A673 (cell line): ENCODE data around the gene WDR7. TPM values are rescaled to one million over a fixed set of nuclear protein-coding genes. Genes with fewer than 3 reads are reported as not detected.

ENCODE experiments used
- BruUV-seq: library from RNA; stranded (reverse); fragments of 400-500 nt; replicated peaks from 2 replicates; lab custom pipeline; 2021; lab: Mats Ljungman, UMichigan
- CTCF ChIA-PET: fragments of 300-600 bp; sonication (Branson Sonifier 250); formaldehyde crosslinking; loops from one replicate; lab custom pipeline; 2022; ENCODE audit warnings: antibody characterized with exemption; lab: Charles Lee
- POLR2A ChIA-PET: fragments of 300-600 bp; sonication (Branson Sonifier 250); formaldehyde crosslinking; loops from one replicate; lab custom pipeline; 2022; ENCODE audit warnings: antibody characterized with exemption; ENCODE audit not compliant: low non-redundant PET; lab: Charles Lee
- DNase-seq: peaks from one replicate; pipeline ENCODE4 v3.0.0-alpha.2; 2015; ENCODE audit warnings: low spot score
- H3K27ac ChIP-seq: fragments of 200-600 bp; sonication (generic); 2 replicates; pipeline ENCODE4 v1.5.1; 2016; ENCODE audit warnings: mixed run types, low read depth, mild to moderate bottlenecking, mixed read lengths, antibody characterized with exemption, low read length; ENCODE audit not compliant: poor library complexity, severe bottlenecking
- H3K27me3 ChIP-seq: fragments of 200-600 bp; sonication (generic); replicated peaks from 2 replicates; pipeline ENCODE4 v1.6.1; 2017; ENCODE audit warnings: mixed run types, low read depth, mild to moderate bottlenecking, mixed read lengths, antibody characterized with exemption, low read length; ENCODE audit not compliant: insufficient read depth, poor library complexity
- H3K36me3 ChIP-seq: fragments of 200-600 bp; sonication (generic); 2 replicates; pipeline ENCODE4 v1.6.1; 2016; ENCODE audit warnings: mixed run types, mild to moderate bottlenecking, mixed read lengths, antibody characterized with exemption, low read length; ENCODE audit not compliant: insufficient read depth, poor library complexity, severe bottlenecking
- H3K4me1 ChIP-seq: fragments of 200-600 bp; sonication (generic); 2 replicates; pipeline ENCODE4 v1.6.1; 2017; ENCODE audit warnings: mixed run types, mild to moderate bottlenecking, mixed read lengths, antibody characterized with exemption, low read length; ENCODE audit not compliant: insufficient read depth, poor library complexity, severe bottlenecking
- H3K4me3 ChIP-seq: fragments of 200-600 bp; sonication (generic); 2 replicates; pipeline ENCODE4 v1.5.1; 2016; ENCODE audit warnings: low read depth, mixed run types, mild to moderate bottlenecking, mixed read lengths, low read length; ENCODE audit not compliant: poor library complexity, severe bottlenecking
- H3K9me3 ChIP-seq: fragments of 200-600 bp; sonication (generic); 2 replicates; pipeline ENCODE4 v1.6.1; 2016; ENCODE audit warnings: mixed run types, low read depth, mild to moderate bottlenecking, mixed read lengths, antibody characterized with exemption, low read length; ENCODE audit not compliant: poor library complexity, severe bottlenecking
- EZH2 ChIP-seq: fragments of 200-600 bp; sonication (generic); IDR thresholded peaks from 2 replicates; pipeline ENCODE4 v1.6.1; 2017; ENCODE audit warnings: borderline replicate concordance, low read depth, mild to moderate bottlenecking, mixed read lengths, antibody characterized with exemption, low read length; ENCODE audit not compliant: poor library complexity, severe bottlenecking
- intact Hi-C: fragments of 100-400 bp; cut with micrococcal nuclease; formaldehyde crosslinking; loops from one replicate; pipeline ENCODE4 v1.10.0; 2022; ENCODE audit not compliant: unreplicated experiment
- total RNA-seq: library from RNA; stranded (reverse); gene quantifications from 2 replicates; pipeline ENCODE4 v1.2.3, GENCODE V29; 2021
- TF ChIP-seq, protein P1 (sequence below): fragments of 300-800, 200-600 bp; sonication (generic); conservative IDR thresholded peaks from 2 replicates; pipeline ENCODE4 v1.5.1; 2017; ENCODE audit warnings: low read depth, mild to moderate bottlenecking, antibody characterized with exemption, low read length, moderate library complexity, mixed read lengths

The WDR7 gene
- total RNA-seq, 1 experiment from 2014 or later: 21.2 TPM

DNA sequence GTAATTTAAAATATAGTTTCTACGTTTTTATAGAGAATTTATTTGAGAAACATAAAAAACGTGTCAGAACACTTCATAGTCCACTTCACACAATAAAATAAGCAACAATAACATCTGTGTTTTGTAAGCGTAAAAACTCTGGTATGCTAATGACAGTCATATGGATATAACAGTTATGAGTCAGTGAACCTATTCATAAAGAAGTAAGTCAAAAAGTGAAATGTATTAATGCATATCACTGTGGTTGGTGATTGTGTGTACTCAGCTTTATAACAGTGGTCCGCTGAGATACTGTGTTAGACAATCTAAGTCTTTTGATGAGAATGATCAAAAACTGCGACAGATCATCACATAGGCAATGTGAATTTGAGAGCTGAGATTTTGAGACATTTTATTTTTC, 153.2 kb downstream of the WDR7 start:
- H3K4me3 ChIP-seq: no peak overlapping the region
- CTCF ChIA-PET: no interaction called here
- TF ChIP-seq, protein P1, sequence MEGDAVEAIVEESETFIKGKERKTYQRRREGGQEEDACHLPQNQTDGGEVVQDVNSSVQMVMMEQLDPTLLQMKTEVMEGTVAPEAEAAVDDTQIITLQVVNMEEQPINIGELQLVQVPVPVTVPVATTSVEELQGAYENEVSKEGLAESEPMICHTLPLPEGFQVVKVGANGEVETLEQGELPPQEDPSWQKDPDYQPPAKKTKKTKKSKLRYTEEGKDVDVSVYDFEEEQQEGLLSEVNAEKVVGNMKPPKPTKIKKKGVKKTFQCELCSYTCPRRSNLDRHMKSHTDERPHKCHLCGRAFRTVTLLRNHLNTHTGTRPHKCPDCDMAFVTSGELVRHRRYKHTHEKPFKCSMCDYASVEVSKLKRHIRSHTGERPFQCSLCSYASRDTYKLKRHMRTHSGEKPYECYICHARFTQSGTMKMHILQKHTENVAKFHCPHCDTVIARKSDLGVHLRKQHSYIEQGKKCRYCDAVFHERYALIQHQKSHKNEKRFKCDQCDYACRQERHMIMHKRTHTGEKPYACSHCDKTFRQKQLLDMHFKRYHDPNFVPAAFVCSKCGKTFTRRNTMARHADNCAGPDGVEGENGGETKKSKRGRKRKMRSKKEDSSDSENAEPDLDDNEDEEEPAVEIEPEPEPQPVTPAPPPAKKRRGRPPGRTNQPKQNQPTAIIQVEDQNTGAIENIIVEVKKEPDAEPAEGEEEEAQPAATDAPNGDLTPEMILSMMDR: no peak
- no peak for TF ChIP-seq EZH2
- no peaks in the 10 kb centered on the region for H3K27me3 ChIP-seq
- no peaks in the 10 kb centered on the region for H3K36me3 ChIP-seq
- DNase-seq: no peak
- POLR2A ChIA-PET: no interaction called here
- no peaks in the 10 kb centered on the region for H3K9me3 ChIP-seq
- intact Hi-C loops: no loop called here
- no peak overlapping the region for H3K27ac ChIP-seq
- H3K4me1 ChIP-seq: peaks cover 7% of the 10 kb centered on the region
- BruUV-seq: no TSS peak

- no peak for TF ChIP-seq EZH2
- TF ChIP-seq, protein P1: no peak
- POLR2A ChIA-PET: no interaction called here
- Histone ChIP-seq H3K27me3 (no peaks in the 10 kb centered on the region), H3K4me1 (no peaks in the 10 kb centered on the region), H3K9me3 (no peaks in the 10 kb centered on the region), H3K27ac (no peak overlapping the region), H3K36me3 (no peaks in the 10 kb centered on the region), H3K4me3 (no peak overlapping the region)
- DNase-seq: no peak
- CTCF ChIA-PET: no interaction called here
- no TSS peak for BruUV-seq
- intact Hi-C loops: no loop called here
Observed at GRCh38 chr18:56807901-56808300, 156.7 kb downstream of the WDR7 start.

GRCh38 chr18:56812674-56813073, 161.5 kb downstream of the WDR7 start:
- Histone ChIP-seq H3K9me3 (no peaks in the 10 kb centered on the region), H3K4me1 (no peaks in the 10 kb centered on the region), H3K27me3 (no peaks in the 10 kb centered on the region), H3K36me3 (no peaks in the 10 kb centered on the region), H3K27ac (no peak overlapping the region), H3K4me3 (no peak overlapping the region)
- BruUV-seq: no TSS peak
- ChIA-PET CTCF (no interaction called here), POLR2A (no interaction called here)
- TF ChIP-seq EZH2: no peak
- TF ChIP-seq, protein P1: no peak
- intact Hi-C loops: no loop called here
- DNase-seq: no peak
